HEK293 (cell line): ENCODE data around the gene FAM120A.

Experiments
- CTCF ChIA-PET: fragments of 350-600 bp; formaldehyde crosslinking; extraction: SDS; loops from one replicate; lab custom pipeline; 2021; ENCODE audit warnings: antibody characterized with exemption; lab: Yijun Ruan, JAX
- POLR2A ChIA-PET: fragments of 300-600 bp; formaldehyde crosslinking; extraction: SDS; loops from one replicate; lab custom pipeline; 2020; ENCODE audit warnings: antibody characterized with exemption, inconsistent platforms; lab: Yijun Ruan, JAX
- H3K27ac ChIP-seq: fragments of 200-500 bp; sonication (Bioruptor generic); 2 replicates; pipeline ENCODE4 v1.5.1; 2014; ENCODE audit warnings: low read depth, low read length, control low read depth, inconsistent platforms; ENCODE audit errors: extremely low read depth
- H3K36me3 ChIP-seq, 2 experiments: fragments of 200-500 bp in 1 of 2; sonication (Bioruptor generic) in 1 of 2; 1 replicate in 1 of 2; 2 replicates in 1 of 2; pipeline ENCODE4 v1.5.1; 2014 to 2017; ENCODE audit warnings: inconsistent platforms in 2 of 2, low read length in 2 of 2; ENCODE audit not compliant: control insufficient read depth in 2 of 2, insufficient read depth in 1 of 2
- H3K4me1 ChIP-seq: fragments of 200-500 bp; sonication (Bioruptor generic); 2 replicates; pipeline ENCODE4 v1.5.1; 2014; ENCODE audit warnings: mild to moderate bottlenecking, low read length, inconsistent platforms; ENCODE audit not compliant: control insufficient read depth, insufficient read depth
- H3K4me3 ChIP-seq: 2 replicates; pipeline ENCODE4 v1.5.1; 2011; ENCODE audit warnings: low read depth, mild to moderate bottlenecking, control low read depth, low read length, moderate library complexity
- H3K9me3 ChIP-seq: fragments of 200-500 bp; sonication (Bioruptor generic); 2 replicates; pipeline ENCODE4 v1.5.1; 2014; ENCODE audit warnings: low read depth, low read length, inconsistent platforms; ENCODE audit not compliant: control insufficient read depth, insufficient read depth
- HIC1 ChIP-seq: fragments of 450-650 bp; formaldehyde crosslinking; IDR thresholded peaks from 2 replicates; pipeline ENCODE4 v1.5.1; 2016; ENCODE audit warnings: missing biosample characterization, missing genetic modification characterization
- SCRT1 ChIP-seq: fragments of 450-650 bp; formaldehyde crosslinking; IDR thresholded peaks from 2 replicates; pipeline ENCODE4 v1.5.1; 2016; ENCODE audit warnings: missing biosample characterization, missing genetic modification characterization, borderline replicate concordance
- SCRT2 ChIP-seq: fragments of 450-650 bp; formaldehyde crosslinking; IDR thresholded peaks from 2 replicates; pipeline ENCODE4 v1.5.1; 2016; ENCODE audit warnings: missing biosample characterization, missing genetic modification characterization
- SETDB1 ChIP-seq: IDR thresholded peaks from one replicate; pipeline ENCODE4 v1.6.1; 2017; ENCODE audit warnings: mild to moderate bottlenecking, low read length, moderate library complexity, mixed read lengths; ENCODE audit not compliant: insufficient read length
- SP3 ChIP-seq: fragments of 450-650 bp; formaldehyde crosslinking; IDR thresholded peaks from 2 replicates; pipeline ENCODE4 v1.5.1; 2016; ENCODE audit warnings: missing biosample characterization, missing genetic modification characterization
- ZFHX2 ChIP-seq: fragments of 450-650 bp; formaldehyde crosslinking; conservative IDR thresholded peaks from 2 replicates; pipeline ENCODE4 v1.5.1; 2016; ENCODE audit warnings: missing biosample characterization, missing genetic modification characterization
- ZFP69B ChIP-seq: fragments of 450-650 bp; formaldehyde crosslinking; IDR thresholded peaks from 2 replicates; pipeline ENCODE4 v1.5.1; 2016; ENCODE audit warnings: missing biosample characterization, missing genetic modification characterization
- ZNF221 ChIP-seq: fragments of 450-650 bp; formaldehyde crosslinking; IDR thresholded peaks from 2 replicates; pipeline ENCODE4 v1.5.1; 2017; ENCODE audit warnings: missing biosample characterization, missing genetic modification characterization, borderline replicate concordance
- ZNF510 ChIP-seq: fragments of 450-650 bp; formaldehyde crosslinking; IDR thresholded peaks from 2 replicates; pipeline ENCODE4 v1.5.1; 2018; ENCODE audit warnings: mild to moderate bottlenecking, missing genetic modification characterization, missing biosample characterization; ENCODE audit not compliant: insufficient replicate concordance
- ZNF521 ChIP-seq: fragments of 450-650 bp; formaldehyde crosslinking; IDR thresholded peaks from 2 replicates; pipeline ENCODE4 v1.5.1; 2017; ENCODE audit warnings: missing biosample characterization, mild to moderate bottlenecking, missing genetic modification characterization
- ZNF560 ChIP-seq: fragments of 450-650 bp; formaldehyde crosslinking; IDR thresholded peaks from 2 replicates; pipeline ENCODE4 v1.5.1; 2017; ENCODE audit warnings: missing biosample characterization, missing genetic modification characterization, borderline replicate concordance
- ZNF600 ChIP-seq: fragments of 450-650 bp; formaldehyde crosslinking; IDR thresholded peaks from 2 replicates; pipeline ENCODE4 v1.5.1; 2016; ENCODE audit warnings: missing biosample characterization, missing genetic modification characterization
- ZNF629 ChIP-seq: fragments of 450-650 bp; formaldehyde crosslinking; IDR thresholded peaks from 2 replicates; pipeline ENCODE4 v1.5.1; 2017; ENCODE audit warnings: missing biosample characterization, missing genetic modification characterization
- ZNF843 ChIP-seq: fragments of 450-650 bp; formaldehyde crosslinking; IDR thresholded peaks from 2 replicates; pipeline ENCODE4 v1.5.1; 2016; ENCODE audit warnings: missing biosample characterization, missing genetic modification characterization
- TF ChIP-seq, protein P1 (sequence below): fragments of 450-650 bp; formaldehyde crosslinking; IDR thresholded peaks from 2 replicates; pipeline ENCODE4 v1.5.1; 2016; ENCODE audit warnings: missing biosample characterization, missing genetic modification characterization
- TF ChIP-seq, protein P2 (sequence below): fragments of 450-650 bp; formaldehyde crosslinking; optimal IDR thresholded peaks from 2 replicates; pipeline ENCODE3; 2016; ENCODE audit warnings: missing biosample characterization, mild to moderate bottlenecking, missing genetic modification characterization
- TF ChIP-seq, protein P3 (sequence below): fragments of 450-650 bp; formaldehyde crosslinking; IDR thresholded peaks from 2 replicates; pipeline ENCODE4 v1.5.1; 2016; ENCODE audit warnings: missing biosample characterization, missing genetic modification characterization

Gene FAM120A

GRCh38 chr9:93606187-93606586 lies 154.7 kb downstream of the FAM120A start:
- no peaks in the 10 kb centered on the region for H3K4me1 ChIP-seq
- CTCF ChIA-PET, result interaction anchor here (0.6 kb wide), 1 partner anchor 76 kb away, joined by 3 read pairs; no protein-coding TSS in a partner anchor
- H3K9me3 ChIP-seq, result no peaks in the 10 kb centered on the region
- no peak overlapping the region for H3K4me3 ChIP-seq
- no peak overlapping the region for H3K27ac ChIP-seq
- TF ChIP-seq ZNF560 (tag by site-specific recombination) (no peak), ZNF600 (tag by site-specific recombination) (no peak), ZFHX2 (no peak), ZNF221 (tag by site-specific recombination) (no peak), ZNF629 (tag by site-specific recombination) (no peak), HIC1 (tag by site-specific recombination) (no peak), ZNF521 (tag by site-specific recombination) (no peak), ZFP69B (tag by site-specific recombination) (no peak), ZNF843 (tag by site-specific recombination) (no peak), ZNF510 (no peak)
- TF ChIP-seq, protein P1, sequence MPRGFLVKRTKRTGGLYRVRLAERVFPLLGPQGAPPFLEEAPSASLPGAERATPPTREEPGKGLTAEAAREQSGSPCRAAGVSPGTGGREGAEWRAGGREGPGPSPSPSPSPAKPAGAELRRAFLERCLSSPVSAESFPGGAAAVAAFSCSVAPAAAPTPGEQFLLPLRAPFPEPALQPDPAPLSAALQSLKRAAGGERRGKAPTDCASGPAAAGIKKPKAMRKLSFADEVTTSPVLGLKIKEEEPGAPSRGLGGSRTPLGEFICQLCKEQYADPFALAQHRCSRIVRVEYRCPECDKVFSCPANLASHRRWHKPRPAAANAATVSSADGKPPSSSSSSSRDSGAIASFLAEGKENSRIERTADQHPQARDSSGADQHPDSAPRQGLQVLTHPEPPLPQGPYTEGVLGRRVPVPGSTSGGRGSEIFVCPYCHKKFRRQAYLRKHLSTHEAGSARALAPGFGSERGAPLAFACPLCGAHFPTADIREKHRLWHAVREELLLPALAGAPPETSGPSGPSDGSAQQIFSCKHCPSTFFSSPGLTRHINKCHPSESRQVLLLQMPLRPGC (tag by site-specific recombination), result no peak
- TF ChIP-seq, protein P2, sequence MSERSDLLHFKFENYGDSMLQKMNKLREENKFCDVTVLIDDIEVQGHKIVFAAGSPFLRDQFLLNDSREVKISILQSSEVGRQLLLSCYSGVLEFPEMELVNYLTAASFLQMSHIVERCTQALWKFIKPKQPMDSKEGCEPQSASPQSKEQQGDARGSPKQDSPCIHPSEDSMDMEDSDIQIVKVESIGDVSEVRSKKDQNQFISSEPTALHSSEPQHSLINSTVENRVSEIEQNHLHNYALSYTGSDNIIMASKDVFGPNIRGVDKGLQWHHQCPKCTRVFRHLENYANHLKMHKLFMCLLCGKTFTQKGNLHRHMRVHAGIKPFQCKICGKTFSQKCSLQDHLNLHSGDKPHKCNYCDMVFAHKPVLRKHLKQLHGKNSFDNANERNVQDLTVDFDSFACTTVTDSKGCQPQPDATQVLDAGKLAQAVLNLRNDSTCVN, result no peak
- TF ChIP-seq, all 188 proteins: peak for 0
- POLR2A ChIA-PET, result no interaction called here
- H3K36me3 ChIP-seq, result no peaks in the 10 kb centered on the region

- Histone ChIP-seq H3K4me3 (no peak overlapping the region), H3K36me3 (no peaks in the 10 kb centered on the region), H3K4me1 (no peaks in the 10 kb centered on the region), H3K27ac (no peak overlapping the region), H3K9me3 (no peaks in the 10 kb centered on the region)
- ChIA-PET POLR2A (no interaction called here), CTCF (interaction anchor here (0.8 kb wide), 1 partner anchor 10 kb away, joined by 3 read pairs; no protein-coding TSS in a partner anchor)
- peak; percentile 35 for TF ChIP-seq SETDB1
- TF ChIP-seq SP3 (tag by site-specific recombination), result no peak
Measured at GRCh38 chr9:93610206-93610605, 158.7 kb downstream of the FAM120A start.

DNA sequence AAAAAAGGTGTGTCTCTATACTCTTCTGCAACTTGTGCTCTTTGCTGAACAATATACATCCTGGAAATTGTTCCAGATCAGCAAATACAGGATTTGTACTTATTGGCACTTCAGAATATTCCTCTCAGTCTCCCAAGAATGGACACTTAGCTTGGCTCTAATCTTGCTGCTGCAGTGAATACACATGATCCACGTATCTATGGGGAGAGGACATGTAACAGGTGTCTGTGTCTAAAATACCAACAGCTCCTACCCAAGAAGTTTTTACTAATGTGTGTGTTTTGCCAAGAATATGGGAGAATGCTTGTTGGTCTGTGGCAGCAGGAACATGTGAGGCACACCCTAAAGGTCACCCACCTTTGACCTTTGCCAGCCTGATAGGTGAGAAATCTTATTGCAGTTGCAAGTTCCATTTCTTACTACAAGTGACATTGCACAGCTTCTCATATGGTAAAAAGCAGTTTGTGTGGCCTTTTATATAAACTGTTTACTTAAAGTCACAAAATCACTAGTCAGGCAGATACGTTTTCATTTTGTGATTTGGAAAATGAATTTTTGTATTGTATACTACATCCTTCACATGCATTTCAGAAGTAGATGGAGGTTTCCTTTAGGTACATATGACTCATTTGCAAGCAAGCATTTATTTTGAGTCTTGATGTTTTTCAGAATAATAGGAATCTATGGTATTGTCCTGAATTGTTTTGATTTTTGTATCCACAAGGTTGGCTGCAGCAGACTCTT lies 160.7 kb downstream of the FAM120A start:
- Histone ChIP-seq H3K27ac (no peak overlapping the region), H3K36me3 (no peaks in the 10 kb centered on the region), H3K9me3 (no peaks in the 10 kb centered on the region), H3K4me1 (no peaks in the 10 kb centered on the region), H3K4me3 (no peak overlapping the region)
- CTCF ChIA-PET, result interaction anchor here (0.6 kb wide), 2 partner anchors 8 to 28 kb away, joined by 3 to 4 read pairs; no protein-coding TSS in a partner anchor
- POLR2A ChIA-PET, result no interaction called here
- TF ChIP-seq SCRT2 (tag by site-specific recombination) (peak; percentile 51), SCRT1 (tag by site-specific recombination) (0 out of 2 replicates have a peak, but pooled peaks have one; percentile 28)
- TF ChIP-seq, protein P3, sequence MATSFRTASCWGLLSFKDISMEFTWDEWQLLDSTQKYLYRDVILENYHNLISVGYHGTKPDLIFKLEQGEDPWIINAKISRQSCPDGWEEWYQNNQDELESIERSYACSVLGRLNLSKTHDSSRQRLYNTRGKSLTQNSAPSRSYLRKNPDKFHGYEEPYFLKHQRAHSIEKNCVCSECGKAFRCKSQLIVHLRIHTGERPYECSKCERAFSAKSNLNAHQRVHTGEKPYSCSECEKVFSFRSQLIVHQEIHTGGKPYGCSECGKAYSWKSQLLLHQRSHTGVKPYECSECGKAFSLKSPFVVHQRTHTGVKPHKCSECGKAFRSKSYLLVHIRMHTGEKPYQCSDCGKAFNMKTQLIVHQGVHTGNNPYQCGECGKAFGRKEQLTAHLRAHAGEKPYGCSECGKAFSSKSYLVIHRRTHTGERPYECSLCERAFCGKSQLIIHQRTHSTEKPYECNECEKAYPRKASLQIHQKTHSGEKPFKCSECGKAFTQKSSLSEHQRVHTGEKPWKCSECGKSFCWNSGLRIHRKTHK, result no peak
- TF ChIP-seq, all 188 proteins: peak for 2
